Stomach (tissue), 9 donors: ENCODE results near the gene NKAIN2. TPM values are rescaled to one million over a fixed set of nuclear protein-coding genes. Genes with fewer than 3 reads are reported as not detected.

ENCODE experiments used
- DNase-seq, 2 donors: peaks; one replicate each; pipeline versions ENCODE4 v3.0.0 to v3.0.0-alpha.2; 2013 to 2019
- H3K27ac ChIP-seq, 5 donors: fragments of 200-600 bp in 4 of 5; sonication (generic) in 4 of 5; one replicate each; pipeline ENCODE4 v1.5.1; 2013 to 2019; ENCODE audit warnings: mild to moderate bottlenecking in 1 of 5, moderate library complexity in 1 of 5
- H3K27me3 ChIP-seq, 3 donors: fragments of 200-600 bp; sonication (generic); one replicate each; pipeline ENCODE4 v1.5.1; 2017 to 2019; ENCODE audit warnings: mixed run types in 1 of 3
- H3K36me3 ChIP-seq, 4 donors: fragments of 200-600 bp; sonication (generic); 1 replicate in 3 of 4; 2 replicates in 1 of 4; pipeline ENCODE4 v1.5.1; 2016 to 2019
- H3K4me1 ChIP-seq, 4 donors: fragments of 200-600 bp; sonication (generic); one replicate each; pipeline ENCODE4 v1.5.1; 2016 to 2019
- H3K4me3 ChIP-seq, 4 donors: fragments of 200-600 bp; sonication (generic) in 3 of 4; one replicate each; pipeline ENCODE4 v1.5.1; 2016 to 2019; ENCODE audit warnings: mild to moderate bottlenecking in 1 of 4
- H3K9me3 ChIP-seq, 4 donors: fragments of 200-600 bp; sonication (generic); one replicate each; pipeline ENCODE4 v1.5.1; 2016 to 2019
- CTCF ChIP-seq, 7 experiments: fragments of 450-650 bp in 4 of 7; fragments of 200-600 bp in 3 of 7; sonication (generic) in 3 of 7; IDR thresholded peaks; one replicate each; pipeline ENCODE4 v1.5.1; 2016 to 2019; ENCODE audit warnings: antibody characterized with exemption in 7 of 7, control low read depth in 2 of 7, mild to moderate bottlenecking in 1 of 7
- EP300 ChIP-seq: sonication (generic); formaldehyde crosslinking; IDR thresholded peaks from one replicate; pipeline ENCODE4 v1.6.1; 2017; ENCODE audit warnings: antibody characterized with exemption
- POLR2A ChIP-seq, 4 donors: fragments of 450-650 bp; IDR thresholded peaks; one replicate each; pipeline ENCODE4 v1.6.1; 2016; ENCODE audit warnings: antibody characterized with exemption in 4 of 4, control low read depth in 2 of 4, mild to moderate bottlenecking in 1 of 4, moderate library complexity in 1 of 4
- POLR2AphosphoS5 ChIP-seq, 3 donors: sonication (generic); formaldehyde crosslinking; IDR thresholded peaks; one replicate each; pipeline ENCODE4 v1.6.1; 2016; ENCODE audit warnings: antibody characterized with exemption in 3 of 3
- WGBS, 5 donors: extraction: QIAGEN DNeasy Blood & Tissue Kit in 3 of 5; methylation state at CpG; one replicate each; pipeline versions ENCODE4 v1.1.5 to v1.1.7; 2013 to 2018; 5-methylcytosine and 5-hydroxymethylcytosine counted together
- intact Hi-C: fragments of 100-400 bp; cut with DNase I; formaldehyde crosslinking; loops from one replicate; pipeline ENCODE4 v1.15.1; 2023; ENCODE audit warnings: low total_unique reads
- polyA plus RNA-seq, 3 donors: library from polyadenylated mRNA; stranded (reverse); fragments of 200-250 nt; gene quantifications; one replicate each; pipeline ENCODE4 v1.2.3, GENCODE V29; 2013
- total RNA-seq, 5 donors: library from RNA; depleted of rRNA; stranded (reverse); fragments of >200 nt; gene quantifications; one replicate each; pipeline versions ENCODE4 v1.1.0 to v1.2.3, GENCODE V29; 2014 to 2016
- donor health status: healthy with polysubstance abuse.
- donor health status: Bipolar disorder and iron deficiency.
- donor health status: healthy.

Gene NKAIN2
- total and polyA plus RNA-seq, 8 donors, result 0.13 to 9.6 (median 1.5) TPM; not detected in 5

- Histone ChIP-seq H3K36me3 (no peaks in the 10 kb centered on the region), H3K27me3 (no peaks in the 10 kb centered on the region), H3K4me3 (no peak overlapping the region), H3K4me1 (no peaks in the 10 kb centered on the region), H3K27ac (no peak overlapping the region), H3K9me3 (no peaks in the 10 kb centered on the region)
- no peak for TF ChIP-seq POLR2A (IDR thresholded peaks at IDR 0.05)
- no peak for TF ChIP-seq CTCF (IDR thresholded peaks at IDR 0.05)
- TF ChIP-seq EP300, result no peak
- no peak for TF ChIP-seq POLR2AphosphoS5 (IDR thresholded peaks at IDR 0.05)
- no peak for DNase-seq
- WGBS, 5 donors, result 86 to 90% (median 87%) methylated on average over 5 of the region's 5 CpGs
- intact Hi-C loops, result no loop called here
Observed at GRCh38 chr6:124780623-124781022, 977.0 kb downstream of the NKAIN2 start.

- intact Hi-C loops, result no loop called here
- no peak for DNase-seq
- WGBS, 5 donors, result 48 to 67% (median 54%) methylated on average over 1 of the region's 1 CpG
- TF ChIP-seq POLR2A (IDR thresholded peaks at IDR 0.05) (no peak), EP300 (no peak), CTCF (IDR thresholded peaks at IDR 0.05) (no peak), POLR2AphosphoS5 (IDR thresholded peaks at IDR 0.05) (no peak)
- no peak overlapping the region for H3K27ac ChIP-seq
- no peaks in the 10 kb centered on the region for H3K27me3 ChIP-seq
- no peaks in the 10 kb centered on the region for H3K4me1 ChIP-seq
- no peaks in the 10 kb centered on the region for H3K36me3 ChIP-seq
- no peaks in the 10 kb centered on the region for H3K9me3 ChIP-seq
- no peak overlapping the region for H3K4me3 ChIP-seq
Observed at GRCh38 chr6:124783344-124783743, 979.7 kb downstream of the NKAIN2 start.

- DNase-seq, result no peak
- Histone ChIP-seq H3K27me3 (no peaks in the 10 kb centered on the region), H3K36me3 (no peaks in the 10 kb centered on the region), H3K4me1 (no peaks in the 10 kb centered on the region), H3K27ac (no peak overlapping the region), H3K9me3 (no peaks in the 10 kb centered on the region), H3K4me3 (no peak overlapping the region)
- TF ChIP-seq POLR2A (IDR thresholded peaks at IDR 0.05) (no peak), CTCF (IDR thresholded peaks at IDR 0.05) (no peak), POLR2AphosphoS5 (IDR thresholded peaks at IDR 0.05) (no peak), EP300 (no peak)
- intact Hi-C loops, result no loop called here
- 73 to 90% (median 86%) methylated on average over 2 of the region's 2 CpGs for WGBS, 5 donors
Observed at GRCh38 chr6:124791156-124791555, 987.5 kb downstream of the NKAIN2 start.

GRCh38 chr6:124792386-124792785 lies 988.7 kb downstream of the NKAIN2 start:
- no peaks in the 10 kb centered on the region for H3K4me1 ChIP-seq
- no peak for DNase-seq
- no peaks in the 10 kb centered on the region for H3K27me3 ChIP-seq
- no peaks in the 10 kb centered on the region for H3K9me3 ChIP-seq
- no peak overlapping the region for H3K27ac ChIP-seq
- no peaks in the 10 kb centered on the region for H3K36me3 ChIP-seq
- intact Hi-C loops, result no loop called here
- WGBS, 5 donors, result 36 to 68% (median 48%) methylated on average over 2 of the region's 2 CpGs
- no peak overlapping the region for H3K4me3 ChIP-seq
- no peak for TF ChIP-seq POLR2A (IDR thresholded peaks at IDR 0.05)
- TF ChIP-seq CTCF (IDR thresholded peaks at IDR 0.05), result no peak
- no peak for TF ChIP-seq POLR2AphosphoS5 (IDR thresholded peaks at IDR 0.05)
- TF ChIP-seq EP300, result no peak
